HepG2 (cell line): ENCODE data around the gene SLU7. TPM values are rescaled to one million over a fixed set of nuclear protein-coding genes. Genes with fewer than 3 reads are reported as not detected.

Source experiments
- CBX2 ChIP-seq, 2 experiments: fragments of 200-600 bp in 1 of 2; sonication (generic); formaldehyde crosslinking in 1 of 2; IDR thresholded peaks; 2 replicates each; pipeline versions ENCODE4 v1.7.0 to v1.8.1; 2018 to 2022; ENCODE audit warnings: low read depth in 2 of 2, low read length in 1 of 2, mild to moderate bottlenecking in 1 of 2, missing genetic modification reagents in 1 of 2
- CHD2 ChIP-seq: IDR thresholded peaks from 2 replicates; pipeline ENCODE4 v1.6.1; 2011; ENCODE audit warnings: low read depth, low read length, improper control_type of control experiment
- DNMT1 ChIP-seq: sonication (generic); formaldehyde crosslinking; IDR thresholded peaks from 2 replicates; pipeline ENCODE4 v1.5.1; 2020; ENCODE audit warnings: mild to moderate bottlenecking, missing genetic modification reagents
- FOXA1 ChIP-seq, 2 experiments: fragments of 450-650 bp in 1 of 2; sonication (generic) in 1 of 2; formaldehyde crosslinking in 1 of 2; IDR thresholded peaks; 2 replicates each; pipeline versions ENCODE4 v1.4.0 to v1.6.1; 2016 to 2020; ENCODE audit warnings: missing genetic modification reagents in 1 of 2
- JUND ChIP-seq: sonication (generic); formaldehyde crosslinking; IDR thresholded peaks from 2 replicates; pipeline ENCODE4 v1.8.0; 2022; ENCODE audit warnings: mild to moderate bottlenecking, missing genetic modification reagents
- KDM5A ChIP-seq: fragments of 200-600 bp; sonication (generic); IDR thresholded peaks from 2 replicates; pipeline ENCODE4 v1.7.0; 2018; ENCODE audit warnings: antibody characterized with exemption, mild to moderate bottlenecking, low read length, borderline replicate concordance
- KDM5B ChIP-seq: sonication (generic); formaldehyde crosslinking; IDR thresholded peaks from 2 replicates; pipeline ENCODE4 v1.4.0; 2020; ENCODE audit warnings: missing genetic modification reagents, mild to moderate bottlenecking, borderline replicate concordance
- MIER2 ChIP-seq: IDR thresholded peaks from 2 replicates; pipeline ENCODE4 v1.6.1; 2016; ENCODE audit warnings: missing biosample characterization, missing genetic modification reagents
- NCOA2 ChIP-seq: sonication (generic); formaldehyde crosslinking; IDR thresholded peaks from 2 replicates; pipeline ENCODE4 v1.8.0; 2022; ENCODE audit warnings: inconsistent platforms
- NFATC3 ChIP-seq: sonication (generic); formaldehyde crosslinking; IDR thresholded peaks from 2 replicates; pipeline ENCODE4 v1.5.1; 2020; ENCODE audit warnings: mild to moderate bottlenecking, missing genetic modification reagents
- NR2F1 ChIP-seq, 2 experiments: fragments of 450-650 bp in 1 of 2; formaldehyde crosslinking in 1 of 2; IDR thresholded peaks; 2 replicates each; pipeline versions ENCODE4 v1.5.0 to v1.6.1; 2016 to 2020; ENCODE audit warnings: mild to moderate bottlenecking in 1 of 2, missing compliant biosample characterization in 1 of 2, missing genetic modification reagents in 1 of 2, moderate library complexity in 1 of 2
- NR2F2 ChIP-seq: IDR thresholded peaks from 2 replicates; pipeline ENCODE4 v1.6.1; 2012; ENCODE audit warnings: low read depth, inconsistent platforms, borderline replicate concordance
- RBFOX2 ChIP-seq: fragments of 200-400 bp; formaldehyde crosslinking; IDR thresholded peaks from 2 replicates; pipeline ENCODE4 v1.6.1; 2017; ENCODE audit warnings: low read depth, mild to moderate bottlenecking, low read length
- SIX1 ChIP-seq: sonication (generic); formaldehyde crosslinking; IDR thresholded peaks from 2 replicates; pipeline ENCODE4 v1.4.0; 2020; ENCODE audit warnings: missing genetic modification reagents, borderline replicate concordance
- SIX4 ChIP-seq: sonication (generic); formaldehyde crosslinking; IDR thresholded peaks from 2 replicates; pipeline ENCODE4 v1.4.0; 2020; ENCODE audit warnings: missing genetic modification reagents
- SKI ChIP-seq: fragments of 450-650 bp; IDR thresholded peaks from one replicate; pipeline ENCODE4 v1.6.1; 2018; ENCODE audit warnings: mild to moderate bottlenecking; ENCODE audit not compliant: partially characterized antibody
- TAF1 ChIP-seq: sonication (generic); formaldehyde crosslinking; IDR thresholded peaks from 2 replicates; pipeline ENCODE4 v1.4.0; 2020; ENCODE audit warnings: missing genetic modification reagents
- TARDBP ChIP-seq: sonication (generic); formaldehyde crosslinking; IDR thresholded peaks from 2 replicates; pipeline ENCODE4 v1.8.0; 2022; ENCODE audit warnings: mild to moderate bottlenecking, missing genetic modification reagents
- TCF7 ChIP-seq: sonication (generic); IDR thresholded peaks from 2 replicates; pipeline ENCODE4 v1.6.1; 2016; ENCODE audit warnings: antibody characterized with exemption, low read depth
- ZNF296 ChIP-seq: sonication (generic); formaldehyde crosslinking; conservative IDR thresholded peaks from 2 replicates; pipeline ENCODE4 v1.5.0; 2020; ENCODE audit warnings: mild to moderate bottlenecking, missing genetic modification reagents
- ZNF33A ChIP-seq: sonication (generic); formaldehyde crosslinking; IDR thresholded peaks from 2 replicates; pipeline ENCODE4 v1.5.1; 2020; ENCODE audit warnings: missing genetic modification reagents, mild to moderate bottlenecking, moderate library complexity, borderline replicate concordance
- ZNF510 ChIP-seq: sonication (generic); formaldehyde crosslinking; IDR thresholded peaks from 2 replicates; pipeline ENCODE4 v1.4.0; 2020; ENCODE audit warnings: low read depth, mild to moderate bottlenecking, missing genetic modification reagents
- ZNF772 ChIP-seq: sonication (generic); formaldehyde crosslinking; IDR thresholded peaks from 2 replicates; pipeline ENCODE4 v1.5.0; 2020; ENCODE audit warnings: mild to moderate bottlenecking, missing genetic modification reagents
- polyA plus RNA-seq, 8 experiments: library from polyadenylated mRNA; depleted of rRNA in 3 of 8; stranded (reverse) in 7 of 8; unstranded in 1 of 8; fragments of >200 nt; fragmentation: Illumina TruSeq in 4 of 8; extraction: Trizol in 4 of 8; gene quantifications; 2 replicates each; pipeline versions ENCODE4 v1.2.1 to v1.2.3, GENCODE V29; 2011 to 2016; ENCODE audit warnings: low read depth in 4 of 8, missing spikeins in 1 of 8, mixed read lengths in 1 of 8; ENCODE audit not compliant: insufficient read depth in 1 of 8
- total RNA-seq, 5 experiments: library from RNA; depleted of rRNA; stranded (reverse); fragments of >200 nt; fragmentation: Illumina TruSeq; extraction: Trizol; gene quantifications; 2 replicates each; pipeline ENCODE4 v1.2.3, GENCODE V29; 2016; ENCODE audit warnings: low read depth in 1 of 5
- TF ChIP-seq, protein P1 (sequence below): IDR thresholded peaks from 2 replicates; pipeline ENCODE4 v1.6.1; 2012; ENCODE audit warnings: inconsistent platforms
- TF ChIP-seq, protein P2 (sequence below): sonication (generic); formaldehyde crosslinking; conservative IDR thresholded peaks from 2 replicates; pipeline ENCODE4 v1.8.0; 2022; ENCODE audit warnings: mild to moderate bottlenecking, moderate library complexity, missing genetic modification reagents
- TF ChIP-seq, protein P3 (sequence below): IDR thresholded peaks from 2 replicates; pipeline ENCODE4 v1.6.1; 2012; ENCODE audit warnings: low read depth, low read length, improper control_type of control experiment
- TF ChIP-seq, protein P4 (sequence below): sonication (generic); formaldehyde crosslinking; IDR thresholded peaks from 2 replicates; pipeline ENCODE4 v1.5.0; 2020; ENCODE audit warnings: missing genetic modification reagents, mild to moderate bottlenecking, borderline replicate concordance

The SLU7 gene
- total and polyA plus RNA-seq, 2 of the 13 experiments (the other 11 are each of a cell fraction or from before 2014, with no cell fraction given), result 24.0 to 39.2 TPM

DNA sequence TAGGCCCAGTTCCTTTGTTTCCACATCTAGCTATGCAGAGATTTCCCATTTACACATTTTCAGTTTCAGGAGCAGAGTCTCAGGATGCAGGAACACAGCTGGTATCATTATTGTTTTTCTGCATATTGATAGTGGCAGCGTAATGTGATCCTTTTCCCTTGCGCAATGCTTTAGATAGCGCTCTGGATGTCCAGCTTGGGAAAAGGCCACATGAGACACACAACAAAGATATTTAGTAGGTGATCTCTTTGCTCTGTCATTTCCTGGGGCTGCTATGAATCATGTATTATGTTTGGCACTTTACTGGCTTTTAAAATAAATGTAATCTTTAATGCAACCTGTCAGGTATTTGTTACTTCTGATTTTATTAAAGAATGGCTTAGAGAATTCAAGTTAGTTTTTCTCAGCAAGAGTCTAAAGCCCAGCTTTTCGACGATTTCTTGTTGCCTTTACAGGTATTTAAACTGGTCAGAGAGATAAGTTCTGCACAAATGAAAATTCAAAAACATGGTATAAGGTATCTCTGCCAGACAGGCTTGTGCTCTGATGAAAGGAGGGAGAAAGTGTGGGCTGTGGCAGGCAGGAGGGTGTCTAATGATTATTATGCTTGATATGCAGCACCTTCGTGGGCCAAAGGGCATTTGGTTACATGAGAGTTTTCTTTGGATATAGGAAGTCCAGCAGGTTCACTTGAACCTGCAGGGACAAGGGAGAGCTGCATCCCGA lies 45.0 kb upstream of the SLU7 start (continued):
- TF ChIP-seq CBX2 (IDR thresholded peaks at IDR 0.05; ENCODE audit: low read depth, low read length), result no peak
- no peak for TF ChIP-seq CBX2 (CRISPR knock-in tag; IDR thresholded peaks at IDR 0.05; ENCODE audit: low read depth)
- no peak for TF ChIP-seq TAF1 (CRISPR knock-in tag)
- peak; percentile 100 for TF ChIP-seq SIX4 (CRISPR knock-in tag)
- peak; percentile 100 for TF ChIP-seq SIX1 (CRISPR knock-in tag)
- no peak for TF ChIP-seq NFATC3 (CRISPR knock-in tag)
- peak; percentile 22; the same call in 1 of the 2 replicates for TF ChIP-seq TARDBP (CRISPR knock-in tag)
- no peak for TF ChIP-seq RBFOX2
- no peak for TF ChIP-seq ZNF510
- TF ChIP-seq JUND (CRISPR knock-in tag), result no peak
- no peak for TF ChIP-seq CHD2
- no peak for TF ChIP-seq ZNF33A (CRISPR knock-in tag)
- TF ChIP-seq KDM5B, result no peak
- peak; percentile 50; the same call in 1 of the 2 replicates for TF ChIP-seq ZNF772
- TF ChIP-seq TCF7, result peak; percentile 23; the same call in 1 of the 2 replicates
- TF ChIP-seq MIER2 (CRISPR knock-in tag), result 0 out of 2 replicates have a peak, but pooled peaks have one; percentile 9
- TF ChIP-seq NCOA2 (CRISPR knock-in tag), result peak; percentile 55
- TF ChIP-seq KDM5A, result no peak; the same call in 1 of the 2 replicates
- TF ChIP-seq, protein P1, sequence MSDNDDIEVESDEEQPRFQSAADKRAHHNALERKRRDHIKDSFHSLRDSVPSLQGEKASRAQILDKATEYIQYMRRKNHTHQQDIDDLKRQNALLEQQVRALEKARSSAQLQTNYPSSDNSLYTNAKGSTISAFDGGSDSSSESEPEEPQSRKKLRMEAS, result peak; percentile 31; the same call in 1 of the 2 replicates
- no peak for TF ChIP-seq FOXA1 (IDR thresholded peaks at IDR 0.05)
- TF ChIP-seq FOXA1 (CRISPR knock-in tag; IDR thresholded peaks at IDR 0.05), result 0 out of 2 replicates have a peak, but pooled peaks have one; percentile 38
- TF ChIP-seq, protein P2, sequence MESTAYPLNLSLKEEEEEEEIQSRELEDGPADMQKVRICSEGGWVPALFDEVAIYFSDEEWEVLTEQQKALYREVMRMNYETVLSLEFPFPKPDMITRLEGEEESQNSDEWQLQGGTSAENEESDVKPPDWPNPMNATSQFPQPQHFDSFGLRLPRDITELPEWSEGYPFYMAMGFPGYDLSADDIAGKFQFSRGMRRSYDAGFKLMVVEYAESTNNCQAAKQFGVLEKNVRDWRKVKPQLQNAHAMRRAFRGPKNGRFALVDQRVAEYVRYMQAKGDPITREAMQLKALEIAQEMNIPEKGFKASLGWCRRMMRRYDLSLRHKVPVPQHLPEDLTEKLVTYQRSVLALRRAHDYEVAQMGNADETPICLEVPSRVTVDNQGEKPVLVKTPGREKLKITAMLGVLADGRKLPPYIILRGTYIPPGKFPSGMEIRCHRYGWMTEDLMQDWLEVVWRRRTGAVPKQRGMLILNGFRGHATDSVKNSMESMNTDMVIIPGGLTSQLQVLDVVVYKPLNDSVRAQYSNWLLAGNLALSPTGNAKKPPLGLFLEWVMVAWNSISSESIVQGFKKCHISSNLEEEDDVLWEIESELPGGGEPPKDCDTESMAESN, result no peak
- no peak for TF ChIP-seq DNMT1
- TF ChIP-seq NR2F1 (CRISPR knock-in tag; IDR thresholded peaks at IDR 0.05), result no peak
- TF ChIP-seq, protein P3, sequence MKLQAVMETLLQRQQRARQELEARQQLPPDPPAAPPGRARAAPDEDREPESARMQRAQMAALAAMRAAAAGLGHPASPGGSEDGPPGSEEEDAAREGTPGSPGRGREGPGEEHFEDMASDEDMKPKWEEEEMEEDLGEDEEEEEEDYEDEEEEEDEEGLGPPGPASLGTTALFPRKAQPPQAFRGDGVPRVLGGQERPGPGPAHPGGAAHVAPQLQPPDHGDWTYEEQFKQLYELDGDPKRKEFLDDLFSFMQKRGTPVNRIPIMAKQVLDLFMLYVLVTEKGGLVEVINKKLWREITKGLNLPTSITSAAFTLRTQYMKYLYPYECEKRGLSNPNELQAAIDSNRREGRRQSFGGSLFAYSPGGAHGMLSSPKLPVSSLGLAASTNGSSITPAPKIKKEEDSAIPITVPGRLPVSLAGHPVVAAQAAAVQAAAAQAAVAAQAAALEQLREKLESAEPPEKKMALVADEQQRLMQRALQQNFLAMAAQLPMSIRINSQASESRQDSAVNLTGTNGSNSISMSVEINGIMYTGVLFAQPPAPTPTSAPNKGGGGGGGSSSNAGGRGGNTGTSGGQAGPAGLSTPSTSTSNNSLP, result peak; percentile 76; the same call in 1 of the 2 replicates
- TF ChIP-seq NR2F2, result no peak
- TF ChIP-seq ZNF296 (CRISPR knock-in tag), result no peak
- no peak for TF ChIP-seq SKI
- TF ChIP-seq, protein P4, sequence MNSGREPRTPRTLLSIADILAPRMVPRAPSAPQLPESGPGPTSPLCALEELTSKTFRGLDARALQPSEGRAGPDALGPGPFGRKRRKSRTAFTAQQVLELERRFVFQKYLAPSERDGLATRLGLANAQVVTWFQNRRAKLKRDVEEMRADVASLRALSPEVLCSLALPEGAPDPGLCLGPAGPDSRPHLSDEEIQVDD (CRISPR knock-in tag), result no peak
